GM21786 (cell line): ENCODE measurements around the gene TMC4.
"Not testable (repeated sequence)": the region's sequence is repeated elsewhere in the genome, so short reads cannot be mapped to it uniquely, and the experiment has no call there.

Experiments
- ATAC-seq: cut with Tn5 transposase; IDR thresholded peaks from one replicate; pipeline ENCODE4 v1.9.1; 2021; ENCODE audit not compliant: unreplicated experiment

Gene TMC4

GRCh38 chr19:54179921-54180461 is 7.0 kb upstream of the TMC4 start:
- no peak for ATAC-seq

DNA sequence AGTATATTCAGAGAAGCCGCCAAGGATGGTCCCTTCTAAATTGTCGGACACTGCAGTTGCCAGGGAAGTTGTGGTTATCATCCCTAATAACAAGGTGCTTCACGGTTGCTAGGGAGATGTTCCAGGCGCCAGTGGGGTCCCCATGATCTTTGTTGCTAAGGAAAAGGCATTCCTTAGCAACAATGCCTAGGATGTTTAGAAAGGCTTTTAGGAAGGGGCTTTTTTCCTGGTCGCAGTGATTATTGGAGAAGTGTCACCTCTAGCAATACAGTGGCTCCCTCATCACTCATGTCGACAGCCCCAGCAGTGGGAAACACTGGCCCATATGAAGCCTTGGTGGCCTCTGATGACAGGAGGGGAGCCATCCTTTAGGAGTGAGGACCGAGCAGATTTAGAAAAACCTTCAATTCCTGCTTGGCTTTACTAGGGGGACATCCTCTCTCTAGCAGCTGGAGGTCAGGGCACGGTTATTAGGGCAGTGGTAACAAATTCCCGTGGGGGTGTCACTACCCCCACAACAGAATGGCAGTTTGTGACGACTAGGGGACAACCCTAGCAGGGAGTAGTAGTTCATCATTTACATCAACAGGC is 6.4 kb upstream of the TMC4 start:
- no peak for ATAC-seq

GRCh38 chr19:54178581-54179261 is 5.8 kb upstream of the TMC4 start:
- ATAC-seq, result no peak

GRCh38 chr19:54173951-54174834 is 1.2 kb upstream of the TMC4 start:
- no peak for ATAC-seq

DNA sequence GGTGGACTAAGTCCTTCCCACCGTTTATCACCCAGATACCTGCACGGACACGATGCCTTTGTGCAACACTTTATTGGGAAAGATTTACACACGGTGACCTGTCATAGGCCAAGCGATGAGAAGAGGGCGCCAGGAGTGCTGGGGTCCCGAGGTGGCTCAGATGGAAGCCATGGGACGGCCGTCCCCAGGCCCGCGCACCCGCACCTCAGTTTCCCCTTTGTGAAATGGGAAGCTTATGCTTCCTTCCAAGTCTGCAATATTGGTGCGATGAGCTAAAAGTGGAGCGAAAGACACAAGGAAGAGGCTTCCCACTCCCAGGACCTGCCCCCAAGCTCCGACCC is 369 bp upstream of the TMC4 start:
- ATAC-seq, result no peak

DNA sequence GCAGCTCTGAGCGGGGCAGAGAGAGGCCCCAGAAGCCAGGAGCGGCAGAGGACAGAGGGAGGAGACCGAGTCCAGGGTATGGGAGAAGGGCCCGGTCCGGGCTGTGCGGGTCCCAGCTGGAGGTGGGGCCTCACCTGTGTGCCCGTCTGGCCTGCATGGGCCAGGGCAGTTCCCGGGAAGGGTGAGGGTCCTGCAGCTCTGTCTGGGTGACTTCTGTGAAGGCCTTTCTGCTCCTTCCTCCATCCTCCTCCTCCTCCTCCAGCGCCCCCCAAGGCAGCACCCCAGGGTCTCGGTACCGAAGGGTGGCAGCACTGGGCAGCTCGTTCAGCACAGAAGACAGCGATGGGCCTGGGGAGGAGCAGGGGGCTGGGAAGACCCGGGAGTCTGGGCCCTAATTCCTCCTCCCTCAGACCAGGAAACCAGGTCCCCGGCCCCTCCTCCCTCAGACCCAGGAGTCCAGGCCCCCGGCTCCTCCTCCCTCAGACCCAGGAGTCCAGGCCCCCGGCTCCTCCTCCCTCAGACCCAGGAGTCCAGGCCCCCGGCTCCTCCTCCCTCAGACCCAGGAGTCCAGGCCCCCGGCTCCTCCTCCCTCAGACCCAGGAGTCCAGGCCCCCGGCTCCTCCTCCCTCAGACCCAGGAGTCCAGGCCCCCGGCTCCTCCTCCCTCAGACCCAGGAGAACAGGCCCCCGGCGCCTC is 1.1 kb downstream of the TMC4 start:
- ATAC-seq, result not testable (repeated sequence)

GRCh38 chr19:54169149-54169740 is 3.7 kb downstream of the TMC4 start:
- ATAC-seq, result no peak

DNA sequence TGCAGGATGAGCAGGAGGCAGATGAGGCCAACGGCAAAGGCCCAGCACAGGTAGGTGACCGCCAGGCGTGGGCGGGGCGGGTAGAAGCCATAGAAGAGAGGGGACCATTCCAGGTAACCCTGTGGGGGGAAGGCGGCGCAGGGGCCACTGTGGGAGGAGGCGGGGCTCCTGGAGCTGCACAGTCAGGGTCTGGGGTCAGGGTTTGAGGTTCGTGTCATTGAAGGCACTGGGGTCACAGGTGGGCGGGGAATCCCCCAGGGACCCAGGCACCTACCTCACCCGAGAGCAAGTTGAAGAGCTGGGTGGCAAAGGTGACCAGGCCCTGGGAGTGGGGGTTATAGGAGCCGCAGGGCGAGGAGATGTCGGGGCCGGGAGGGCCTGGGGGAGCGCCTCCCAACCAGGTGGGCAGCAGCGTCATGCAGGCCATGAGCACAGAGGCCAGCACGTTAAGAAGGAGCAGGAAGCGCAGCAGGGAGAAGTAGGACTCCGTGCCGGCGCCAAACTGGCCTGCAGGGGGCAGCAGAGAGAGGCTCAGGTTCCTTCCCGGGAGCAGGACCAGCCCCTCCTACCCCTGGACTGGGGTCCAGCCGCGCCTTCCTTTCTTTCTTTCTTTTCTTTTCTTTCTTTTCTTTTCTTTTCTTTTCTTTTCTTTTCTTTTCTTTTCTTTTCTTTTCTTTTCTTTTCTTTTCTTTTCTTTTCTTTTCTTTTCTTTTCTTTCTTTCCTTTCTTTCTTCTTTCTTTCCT is 4.6 kb downstream of the TMC4 start:
- ATAC-seq, result peak; percentile 45

DNA sequence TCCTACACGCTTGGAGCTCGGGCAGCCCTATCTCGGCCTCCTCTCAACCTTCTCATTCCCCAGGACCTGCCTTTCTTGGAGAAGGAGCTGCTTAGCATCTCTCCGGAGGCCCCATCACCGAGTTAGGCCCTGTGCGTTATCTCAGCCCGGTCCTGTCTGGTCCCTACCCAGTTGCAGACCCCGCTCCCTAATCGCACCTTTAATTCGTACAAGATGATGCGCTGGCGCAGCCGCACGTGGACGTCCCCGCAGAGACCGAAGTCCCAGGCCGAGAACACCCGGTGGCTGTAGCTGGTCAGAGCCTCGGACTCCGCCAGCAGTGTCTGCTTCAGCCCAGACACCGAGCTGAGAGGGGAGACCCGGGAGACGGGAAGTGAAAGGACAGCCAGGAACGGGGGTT is 7.7 kb downstream of the TMC4 start:
- ATAC-seq, result no peak

GRCh38 chr19:54164369-54165068 is 8.4 kb downstream of the TMC4 start:
- ATAC-seq, result no peak

GRCh38 chr19:54162884-54163283 is 10.1 kb downstream of the TMC4 start:
- ATAC-seq, result no peak

DNA sequence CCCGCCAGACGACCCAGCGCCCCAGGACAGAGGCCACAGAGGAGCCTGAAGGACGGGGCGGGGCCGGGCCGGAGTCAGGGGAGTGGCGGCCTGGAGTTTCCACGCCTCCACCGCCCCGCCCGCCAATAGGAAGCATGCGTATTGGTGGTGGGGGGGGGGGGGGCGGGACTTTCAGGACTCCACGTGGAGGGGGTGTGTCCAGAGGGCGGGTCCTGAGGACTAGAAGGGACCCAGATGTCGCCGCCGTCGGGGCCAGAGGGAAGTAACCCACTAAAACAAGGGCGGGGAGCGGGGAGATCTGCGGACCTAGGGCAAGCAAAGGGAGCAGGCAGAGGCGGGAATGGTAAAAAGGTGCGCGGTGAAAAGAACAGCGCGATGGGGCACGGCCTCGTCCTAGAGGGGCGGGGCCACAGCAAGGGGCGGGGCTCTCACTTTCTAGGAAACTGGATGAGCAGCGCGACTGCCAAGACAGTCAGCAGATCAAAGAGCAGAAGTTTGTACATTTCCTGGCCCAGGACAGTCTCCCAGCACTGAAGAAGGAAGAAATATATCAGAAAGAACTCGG is 10.6 kb downstream of the TMC4 start:
- no peak for ATAC-seq

DNA sequence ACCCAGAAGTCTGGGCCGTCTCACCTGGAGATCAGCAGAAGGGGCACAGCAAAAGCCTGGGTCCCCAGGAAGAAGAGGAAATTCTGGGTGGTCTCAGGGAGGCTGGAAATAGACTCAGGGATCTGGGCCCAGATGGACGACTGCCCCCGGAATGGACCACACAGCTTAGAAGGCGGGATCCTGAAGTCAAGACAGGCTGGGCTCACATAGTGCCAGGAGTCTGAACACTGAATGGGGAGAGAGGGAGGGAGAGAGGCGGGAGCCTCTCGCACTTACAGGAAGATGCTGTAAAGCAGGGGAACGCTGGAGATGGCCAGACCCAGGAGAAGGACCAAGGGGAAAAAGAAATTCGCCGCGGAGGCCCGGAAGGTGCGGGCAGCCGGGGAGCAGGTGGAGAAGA is 12.1 kb downstream of the TMC4 start:
- ATAC-seq, result no peak

- no peak for ATAC-seq
Measured at GRCh38 chr19:54160182-54160811, 12.7 kb downstream of the TMC4 start.

GRCh38 chr19:54159352-54160181 is 13.4 kb downstream of the TMC4 start, which contains the start of gene LENG1:
Gene LENG1, minus strand, starts transcription at chr19:54159721. Its CDS starts 26 bp downstream, at chr19:54159695.
- peak; percentile 90 for ATAC-seq

DNA sequence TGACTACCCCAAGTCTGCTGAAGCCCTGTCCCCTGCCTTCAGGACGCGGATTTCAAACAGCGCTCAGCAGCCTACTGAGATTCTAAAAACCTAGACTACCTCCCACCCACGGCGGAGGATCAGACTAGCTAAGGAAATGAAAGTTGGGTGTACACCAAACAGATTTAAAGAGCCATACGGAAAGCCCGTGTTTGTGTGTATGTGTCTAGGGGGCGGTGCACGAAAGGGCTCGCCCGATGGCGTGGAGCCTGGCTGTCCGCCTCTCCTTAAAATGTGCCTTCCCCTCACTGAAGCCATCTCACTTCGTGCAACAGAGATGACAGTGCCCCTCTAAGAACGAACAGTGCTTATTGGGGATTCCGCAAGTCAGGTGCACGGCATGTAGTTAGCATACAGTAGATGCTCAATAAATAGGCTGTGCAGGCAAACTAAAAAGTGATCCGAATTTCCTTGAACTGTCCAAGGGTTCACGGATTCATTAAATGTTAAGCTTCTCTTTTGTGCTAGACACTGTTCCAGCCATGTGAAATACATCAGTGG is 14.1 kb downstream of the TMC4 start:
- no peak for ATAC-seq

DNA sequence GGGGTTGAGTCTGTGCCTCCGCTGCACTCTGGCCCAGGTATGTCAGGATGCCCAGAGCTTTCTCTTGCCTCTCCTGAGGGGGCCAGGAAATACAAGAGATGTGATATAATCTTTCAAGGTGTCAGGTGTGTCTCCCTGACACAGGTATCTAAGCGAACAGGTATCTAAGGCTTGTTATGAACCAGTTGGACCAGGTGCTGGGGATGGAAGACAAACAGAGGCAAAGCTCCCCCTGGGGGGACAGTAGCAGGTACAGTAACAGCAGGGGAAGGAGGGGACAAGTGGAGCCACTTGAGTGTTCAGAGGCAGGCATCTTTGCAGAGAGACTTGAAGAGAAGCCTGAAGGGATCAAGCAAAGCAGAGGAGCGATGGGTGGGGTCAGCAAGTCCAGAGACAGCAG is 16.0 kb downstream of the TMC4 start:
- ATAC-seq, result no peak
